Stimulated activated naive CD4-positive, alpha-beta T cell treated with Interleukin-2 at 50 U/mL for 16 hours (primary cell): ENCODE measurements around the gene PDLIM7.

Experiments
- DNase-seq: peaks from one replicate; lab custom pipeline; 2025; lab: John Stamatoyannopoulos, UW

Gene PDLIM7

DNA sequence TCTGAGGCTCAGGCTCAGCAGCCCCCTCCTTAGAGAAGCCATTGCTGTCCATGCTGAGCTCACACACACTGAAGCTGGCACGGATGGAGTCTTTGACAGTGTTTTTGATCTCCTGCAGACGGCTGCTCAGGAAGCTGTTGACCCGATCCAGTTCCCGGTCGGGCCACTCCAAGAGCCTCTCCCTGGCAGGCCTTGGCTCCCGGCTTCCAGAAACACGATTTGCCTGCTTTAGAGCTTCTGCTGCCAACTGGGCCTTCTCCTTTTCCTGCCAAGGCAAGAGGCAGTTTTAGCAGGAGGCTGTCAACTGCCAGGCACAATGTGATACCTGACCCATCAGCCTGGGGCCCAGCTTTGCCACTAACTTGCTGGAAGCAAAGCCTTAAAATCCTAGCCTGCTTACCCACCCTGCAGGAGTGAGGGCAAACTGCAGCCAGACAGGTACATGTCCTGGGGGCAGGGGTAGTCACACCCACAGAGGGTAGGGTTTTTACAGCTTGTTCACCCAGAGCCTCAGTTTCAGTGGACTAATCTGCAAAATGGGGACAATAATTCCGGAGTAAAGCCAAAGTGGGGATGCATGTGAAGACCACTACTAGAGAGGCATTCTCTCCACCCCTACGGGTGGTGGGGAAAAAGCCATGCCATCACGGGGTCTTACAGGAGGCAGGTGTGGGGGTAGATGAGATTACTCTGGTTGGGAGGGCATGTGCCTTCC, 27.7 kb upstream of the PDLIM7 start:
- DNase-seq, result no peak

DNA sequence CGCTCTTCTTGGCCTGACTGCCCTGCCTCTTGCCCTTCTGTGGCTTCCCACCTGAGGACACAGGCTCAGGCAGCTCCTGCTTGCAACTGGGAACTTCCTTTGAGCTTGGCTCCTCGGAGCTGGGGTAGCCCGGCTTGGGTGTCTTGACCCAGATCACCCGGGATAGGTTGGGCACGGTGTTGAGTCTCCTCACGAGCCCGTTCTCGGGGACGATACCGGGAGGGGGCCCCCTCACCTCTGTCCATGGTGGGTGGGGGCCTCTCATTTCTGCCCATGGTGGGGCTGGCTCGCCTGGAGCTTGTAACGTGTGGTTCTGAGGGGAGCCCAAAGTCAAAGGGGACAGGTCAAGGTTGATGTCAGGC, 27.1 kb upstream of the PDLIM7 start:
- no peak for DNase-seq

DNA sequence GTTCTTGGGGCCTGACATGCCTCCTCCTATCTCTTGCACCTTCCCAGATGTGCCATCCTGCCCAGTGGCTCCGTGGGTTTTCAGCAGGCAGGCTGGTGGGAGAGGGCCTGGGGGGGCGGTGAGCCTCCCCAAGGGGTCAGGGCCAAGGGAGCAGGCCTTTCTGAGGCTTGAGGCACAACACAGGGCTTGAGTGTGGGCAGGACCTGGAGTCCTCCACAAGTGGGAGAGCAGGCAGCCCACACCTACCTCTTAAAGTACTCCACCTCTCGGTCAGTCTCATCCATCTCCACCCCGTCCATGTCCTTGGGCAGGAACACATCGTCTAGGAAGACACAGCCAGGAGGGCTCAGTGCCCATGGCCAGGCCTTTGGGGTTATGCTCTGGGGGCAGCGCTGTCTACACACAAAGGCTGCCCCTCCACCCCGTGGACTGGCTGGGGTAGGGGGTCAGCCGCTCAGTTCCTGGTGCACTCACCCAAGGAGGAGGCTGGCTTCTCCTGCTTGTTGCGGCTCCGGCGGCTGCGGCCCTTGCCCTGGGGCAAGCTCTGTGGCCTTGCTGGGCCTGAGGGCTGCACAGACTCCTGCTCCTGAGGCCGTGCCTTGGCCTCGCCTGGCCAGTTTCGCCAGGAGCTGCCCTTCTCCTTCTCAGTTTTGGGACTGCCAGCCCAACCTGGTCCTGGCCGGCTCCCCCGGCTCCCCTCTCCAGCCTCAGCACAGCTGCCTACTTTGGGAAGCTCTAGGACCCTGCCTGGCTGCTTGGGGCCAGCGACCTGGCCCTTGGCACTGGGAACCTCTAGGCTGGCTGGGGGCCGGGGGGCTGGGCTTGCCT, 26.5 kb upstream of the PDLIM7 start:
- DNase-seq, result no peak

DNA sequence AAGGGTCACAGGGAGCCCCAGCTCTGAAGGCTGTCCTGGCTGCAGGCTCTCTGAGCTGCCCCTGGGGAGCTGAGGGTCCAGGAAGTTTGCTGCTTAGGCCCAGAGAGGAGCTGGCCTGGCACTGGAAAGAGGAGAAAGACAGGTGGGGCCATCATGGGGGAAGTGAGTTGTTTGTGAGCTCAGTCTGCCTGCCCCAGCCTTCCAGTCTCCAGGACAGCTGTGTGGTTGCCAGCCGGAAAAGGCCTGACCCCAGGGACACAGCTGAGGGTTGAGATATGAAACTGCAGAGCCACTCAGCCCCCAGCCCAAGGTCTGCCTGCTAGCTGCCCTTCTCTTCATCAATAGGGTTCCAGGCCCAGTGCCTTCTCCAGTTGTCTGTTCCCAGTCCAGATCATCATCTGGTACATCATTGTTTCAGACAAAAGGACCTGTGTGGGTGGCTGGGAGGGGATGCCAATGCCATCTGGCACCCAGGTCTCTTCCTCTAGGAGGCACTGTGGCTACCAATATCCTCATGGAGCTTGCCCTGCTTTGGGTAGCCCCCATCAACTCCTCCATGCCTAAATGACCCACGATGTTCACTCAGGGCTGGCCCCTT, 23.6 kb upstream of the PDLIM7 start:
- DNase-seq, result no peak

DNA sequence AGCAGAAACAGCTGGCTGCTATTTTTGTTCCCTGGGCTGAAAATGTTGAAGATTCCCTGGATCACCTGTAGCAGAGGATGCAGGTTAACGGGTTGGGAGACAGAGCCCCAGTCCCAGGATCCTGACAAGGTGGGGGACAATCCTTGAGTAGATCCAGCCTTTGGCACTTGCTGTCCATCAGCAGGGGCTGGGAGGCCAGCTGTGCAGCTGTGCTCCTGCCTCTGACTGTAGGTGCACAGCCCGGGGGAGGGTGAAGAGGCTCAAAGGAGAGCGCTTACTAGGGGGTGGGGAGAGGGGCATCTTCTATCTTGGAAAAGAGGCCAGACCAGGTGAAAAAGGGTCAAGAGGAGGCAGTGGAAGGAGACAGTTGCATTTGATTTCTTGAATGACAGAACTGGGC, 22.9 kb upstream of the PDLIM7 start:
- DNase-seq, result no peak

DNA sequence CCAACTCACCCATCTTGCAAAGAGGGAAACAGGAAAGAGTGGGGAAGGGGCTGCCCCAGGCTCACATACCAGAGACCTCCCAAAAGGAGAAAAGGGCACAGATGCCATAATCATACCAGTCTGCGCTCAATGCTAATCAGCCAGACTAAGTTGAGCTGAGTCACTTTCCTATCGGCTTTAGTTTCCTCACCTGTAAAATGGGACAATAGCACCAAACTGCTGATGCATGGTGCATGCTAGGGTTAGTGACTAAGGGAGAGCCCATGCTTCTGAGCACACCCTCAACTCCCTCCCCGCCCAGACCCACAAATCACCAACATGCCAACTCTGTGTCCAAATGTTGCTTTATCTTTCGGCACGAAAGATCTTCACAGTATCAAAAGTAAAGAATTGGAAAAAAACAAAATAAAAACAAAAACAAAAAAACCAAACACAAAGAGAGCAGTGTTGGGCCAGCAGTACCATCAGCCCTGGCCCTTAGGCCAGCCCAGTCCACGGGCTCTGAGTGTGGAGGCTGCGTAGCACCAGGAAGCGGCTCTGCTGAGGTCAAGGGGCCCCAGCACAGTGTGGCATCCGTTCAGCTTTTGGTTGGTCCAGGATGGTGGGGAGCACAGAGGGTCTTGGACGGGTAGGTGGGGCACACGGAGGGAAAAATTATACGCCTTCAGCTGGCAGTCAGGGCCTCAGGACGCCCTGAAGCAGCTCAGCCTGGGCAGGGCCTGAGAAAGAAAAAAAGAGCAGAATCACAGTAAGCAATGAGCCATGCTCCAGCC, 22.2 kb upstream of the PDLIM7 start:
- no peak for DNase-seq

DNA sequence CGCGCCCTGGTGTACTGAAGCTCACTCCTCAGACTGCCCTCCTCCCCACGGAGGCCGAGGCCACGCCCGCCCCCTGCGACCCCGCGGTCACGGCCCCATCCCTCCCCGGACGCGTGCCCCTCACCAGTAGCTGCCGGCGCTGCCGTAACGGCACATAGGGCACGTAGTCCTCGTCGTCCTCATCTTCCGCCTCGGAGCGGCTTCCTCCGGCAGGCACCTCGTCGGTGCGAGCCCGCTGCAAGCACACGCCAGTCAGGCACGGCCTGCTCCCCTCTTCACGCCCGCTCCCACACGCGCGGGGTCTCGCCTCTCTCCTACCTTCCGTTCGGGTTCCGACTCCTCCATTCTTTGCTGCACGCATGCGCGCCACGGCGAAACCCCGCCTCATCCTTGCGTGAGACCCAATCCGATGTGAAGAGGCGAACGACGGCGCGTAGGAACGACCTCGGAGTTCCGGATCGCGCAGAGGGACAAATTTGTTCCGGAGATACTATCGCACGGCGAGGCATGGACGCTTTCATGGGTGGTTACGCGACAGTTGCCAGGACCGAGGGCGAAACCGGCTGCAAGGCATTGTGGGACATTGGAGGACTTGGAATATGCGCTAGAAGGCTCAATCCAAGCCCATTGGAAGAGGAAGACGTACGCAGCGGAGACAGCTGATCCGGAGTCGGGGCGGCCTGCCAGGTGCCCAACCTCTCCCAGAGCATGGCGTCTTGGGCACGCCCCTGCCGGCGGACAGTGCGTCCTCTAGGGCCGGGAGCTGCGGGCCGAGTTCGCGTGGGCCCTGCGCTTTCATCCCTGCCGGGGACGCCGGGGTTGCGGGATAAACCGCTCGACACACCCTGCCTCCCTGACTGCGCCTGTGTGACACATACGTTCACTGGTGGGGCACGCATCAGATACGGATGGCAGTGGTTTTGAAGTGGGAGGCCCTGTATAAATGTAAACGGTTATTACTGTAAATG, 19.5 kb upstream of the PDLIM7 start, which contains the start of gene DDX41:
Gene DDX41, minus strand, starts transcription at position 361 of the 968 bp plus-strand sequence. Its CDS starts 16 bp downstream, at position 345.
- DNase-seq, result peak; percentile 95

DNA sequence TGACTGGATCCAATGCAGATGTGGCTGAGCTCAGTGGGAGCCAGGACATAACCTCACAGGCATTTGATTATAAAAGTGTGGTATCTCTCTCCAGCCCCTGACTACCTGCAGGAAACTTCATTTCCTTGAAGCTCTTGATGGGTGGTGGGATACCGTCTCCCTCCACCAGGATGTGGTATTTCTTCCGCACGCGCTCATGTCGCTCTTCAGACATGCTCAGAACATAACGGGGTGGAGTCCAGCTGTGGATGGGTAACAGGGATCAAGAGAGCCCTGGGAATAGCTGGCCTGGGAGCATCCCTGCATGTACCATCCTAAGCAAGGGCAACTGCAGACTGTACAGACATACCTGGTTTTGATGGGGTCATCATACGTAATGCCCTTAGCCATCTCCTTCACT, 18.2 kb upstream of the PDLIM7 start:
- DNase-seq, result no peak

DNA sequence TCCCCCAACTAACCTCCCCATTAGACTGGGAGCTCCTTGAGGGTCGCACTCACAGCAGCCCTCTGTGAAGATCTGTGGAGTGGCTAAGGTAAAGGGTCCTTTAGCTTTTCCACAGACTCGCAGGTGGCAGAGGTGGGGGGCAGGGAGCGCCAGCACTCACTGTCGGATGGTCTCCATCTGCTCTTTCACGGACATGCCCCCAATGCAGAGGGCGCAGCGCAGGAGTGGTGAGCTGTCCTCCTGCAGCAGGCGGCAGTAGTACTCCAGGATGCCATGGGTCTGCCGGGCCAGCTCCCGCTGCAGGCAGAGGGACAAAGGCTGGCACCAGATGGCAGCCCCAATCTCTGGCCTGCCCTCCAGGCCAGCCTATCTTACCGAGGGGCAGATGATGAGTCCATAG, 17.1 kb upstream of the PDLIM7 start:
- DNase-seq, result no peak

DNA sequence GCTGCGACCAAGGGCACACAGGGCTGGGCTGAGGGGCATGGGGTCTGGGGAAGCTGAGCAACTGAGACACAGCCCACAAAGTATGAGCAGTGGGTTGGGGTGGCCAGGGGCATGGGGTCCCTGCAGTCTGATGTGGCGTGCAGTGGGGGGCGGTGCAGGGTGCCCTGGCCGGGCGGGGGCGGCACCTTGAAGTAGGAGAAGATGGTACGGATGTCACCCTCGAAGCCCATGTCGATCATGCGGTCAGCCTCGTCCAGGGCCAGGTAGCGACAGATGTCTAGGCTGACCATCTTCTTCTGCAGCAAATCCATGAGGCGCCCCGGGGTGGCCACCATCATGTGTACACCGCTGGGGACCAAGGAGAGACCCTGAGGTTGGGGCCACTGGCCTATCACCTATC, 16.1 kb upstream of the PDLIM7 start:
- no peak for DNase-seq

DNA sequence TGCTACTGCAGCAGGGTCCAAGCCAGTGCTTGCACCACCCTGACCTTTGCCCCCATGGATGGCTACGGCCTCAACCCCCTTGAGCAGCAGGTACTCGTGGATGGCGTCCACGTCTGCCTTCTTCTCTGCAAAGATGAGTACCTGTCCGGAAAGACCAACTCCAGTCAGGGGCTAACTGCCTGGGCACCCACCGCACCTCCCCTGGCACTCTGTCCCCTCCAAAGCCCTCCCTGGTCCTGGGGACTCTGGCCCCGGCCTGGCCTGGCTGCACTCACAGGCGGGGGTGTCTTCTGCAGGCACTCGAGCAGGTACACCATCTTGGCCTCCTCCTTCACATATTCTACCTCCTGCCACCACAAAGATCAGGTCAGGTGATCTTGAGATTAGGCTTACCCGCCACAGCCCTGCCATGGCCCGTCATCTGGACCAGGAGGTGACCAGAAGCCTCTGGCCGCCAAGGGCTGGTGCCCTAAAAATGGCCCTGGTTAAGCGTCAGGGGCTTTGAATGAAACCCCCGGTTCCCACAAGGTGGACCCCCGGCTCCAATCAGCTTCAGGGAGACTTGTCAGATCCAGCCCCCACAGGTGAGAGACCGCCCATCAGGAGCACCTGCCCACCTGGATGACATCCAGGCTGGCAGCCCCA, 15.5 kb upstream of the PDLIM7 start:
- no peak for DNase-seq

DNA sequence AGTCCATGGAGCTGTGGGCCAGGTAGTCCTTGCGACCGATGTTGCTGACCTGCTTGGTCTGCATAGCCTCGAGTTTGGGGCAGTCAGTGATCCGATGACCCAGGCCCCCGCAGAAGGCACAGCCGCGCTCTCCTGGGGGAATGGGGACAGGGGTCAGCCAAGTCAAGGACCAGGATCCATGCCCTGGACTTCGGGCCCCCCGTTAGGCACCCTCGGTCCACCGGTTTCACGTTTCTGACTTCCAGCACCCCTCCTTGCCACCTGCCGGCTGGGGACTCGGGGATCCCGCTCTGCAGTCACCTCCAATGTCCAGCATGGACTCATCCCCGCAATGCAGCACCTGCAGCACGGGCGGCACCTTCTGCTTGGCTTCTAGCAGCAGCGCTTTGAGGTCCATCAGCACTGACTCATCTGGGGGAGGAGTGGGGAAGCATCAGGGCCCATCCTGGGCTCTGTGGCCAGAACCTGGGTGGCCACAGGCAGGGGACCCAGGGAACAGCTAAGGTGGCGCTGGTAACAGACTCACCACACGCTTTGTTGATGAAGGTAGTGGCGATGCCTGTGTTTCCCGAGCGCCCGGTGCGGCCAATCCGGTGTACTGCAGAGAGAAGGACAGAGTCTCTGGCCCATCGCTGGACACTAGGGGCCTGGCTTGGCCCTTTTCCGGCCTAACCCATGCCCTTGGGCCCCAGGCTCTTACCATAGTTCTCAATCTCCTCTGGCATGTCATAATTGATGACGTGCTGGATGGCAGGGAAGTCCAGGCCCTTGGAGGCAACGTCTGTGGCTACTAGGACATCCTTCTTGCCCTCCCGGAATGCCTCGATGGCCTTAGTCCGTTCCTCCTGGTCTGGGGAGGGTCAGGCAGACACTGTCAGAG, 14.6 kb upstream of the PDLIM7 start:
- no peak for DNase-seq

DNA sequence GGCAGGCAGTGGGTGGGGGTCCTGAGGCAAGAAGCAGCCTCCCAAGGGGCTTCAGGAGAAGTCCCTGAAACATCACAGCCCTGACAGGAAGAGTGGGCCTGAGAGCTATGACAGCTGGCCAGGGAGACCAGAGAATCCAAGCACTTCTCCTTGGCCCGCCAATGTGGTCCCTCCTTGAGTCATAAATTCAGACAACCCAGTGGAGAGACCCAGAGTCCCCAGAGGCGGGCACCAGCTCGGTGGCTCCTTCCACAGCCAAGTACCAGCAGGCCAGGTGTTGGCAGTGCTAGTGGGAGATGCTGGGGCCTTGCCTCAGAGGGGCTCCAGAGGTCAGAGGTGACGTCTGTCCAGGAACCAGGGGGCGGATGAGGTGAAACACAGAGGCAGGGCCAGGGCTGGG, 13.8 kb upstream of the PDLIM7 start:
- DNase-seq, result no peak

DNA sequence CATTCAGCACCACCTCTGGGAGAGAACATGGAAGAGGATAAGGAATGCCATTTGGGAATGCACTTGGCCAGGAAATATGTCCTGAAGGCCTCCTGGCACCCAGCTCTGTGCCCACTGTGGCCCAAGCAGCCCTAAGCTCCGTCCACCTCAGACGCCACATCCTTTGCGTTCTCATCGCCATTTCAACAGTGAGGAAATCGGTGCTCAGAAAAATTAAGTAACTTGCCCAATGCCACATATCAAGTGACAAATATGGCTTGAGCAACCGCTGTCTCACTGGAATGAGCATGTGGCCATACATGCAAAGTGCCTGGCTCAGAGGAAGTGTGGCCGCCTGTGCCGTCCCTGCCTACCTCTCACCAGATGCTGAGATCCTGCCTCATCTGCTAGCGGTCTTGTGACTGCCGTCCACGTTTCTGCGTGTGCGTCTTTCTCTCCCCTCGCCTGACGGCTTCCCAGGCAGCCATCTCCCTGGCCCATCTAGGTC, 13.2 kb upstream of the PDLIM7 start:
- DNase-seq, result no peak

DNA sequence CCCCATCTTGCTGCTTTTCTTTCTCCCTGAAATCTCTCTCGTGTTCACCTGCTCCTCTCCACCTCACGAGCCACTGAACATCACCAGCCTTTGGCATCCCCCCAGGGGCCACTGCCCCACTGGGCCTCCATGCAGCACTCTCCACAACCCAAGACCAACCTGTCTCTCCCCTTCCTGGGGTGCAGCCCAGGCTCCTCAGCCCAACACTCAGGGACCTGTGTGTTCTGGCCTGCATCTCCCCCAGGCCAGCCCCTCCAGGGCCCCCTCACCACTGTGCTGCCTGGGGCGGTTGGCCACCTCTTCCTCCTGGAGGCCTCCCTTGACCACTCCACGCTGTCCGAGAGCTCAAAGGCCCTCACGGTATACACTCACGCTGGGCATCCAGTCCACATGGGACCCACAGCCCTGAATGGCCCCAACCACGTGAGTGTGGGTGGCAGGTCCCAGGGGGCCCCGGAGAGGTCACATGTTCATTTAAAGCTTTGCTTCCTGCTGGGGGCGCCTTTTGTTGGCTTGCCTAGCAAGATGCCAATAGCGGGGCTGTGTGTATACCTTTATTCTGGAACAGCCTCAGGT, 12.7 kb upstream of the PDLIM7 start:
- DNase-seq, result no peak

DNA sequence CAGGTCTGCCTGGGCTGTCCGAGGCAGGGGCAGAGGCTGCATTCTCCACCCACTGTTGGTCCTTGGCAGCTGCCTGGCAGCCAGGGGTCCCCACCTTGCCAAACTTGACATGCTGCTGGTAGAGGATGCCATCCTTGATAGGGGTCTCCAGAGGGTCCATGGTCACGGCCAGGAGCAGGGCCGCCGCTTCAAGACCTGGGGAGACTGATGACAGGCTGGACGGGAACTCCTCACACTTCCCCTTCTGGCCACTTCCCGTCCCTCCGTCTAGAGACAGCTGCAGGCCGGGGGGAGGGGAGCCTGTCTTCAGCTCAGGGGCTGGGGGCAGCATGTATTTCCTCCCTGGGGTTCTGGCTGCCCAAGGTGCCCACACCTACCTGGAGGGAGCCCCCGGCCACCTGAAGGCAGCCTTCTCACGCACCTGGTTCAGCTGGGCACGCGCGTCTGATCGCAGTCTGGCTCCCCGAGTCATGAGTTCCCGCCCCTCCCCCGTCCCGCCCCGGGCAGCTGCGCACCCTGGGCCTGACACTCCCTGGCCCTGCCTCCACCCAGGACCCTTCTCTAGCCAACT, 12.1 kb upstream of the PDLIM7 start, which contains the start of gene DOK3:
Gene DOK3, minus strand, starts transcription at position 446 of the 571 bp plus-strand sequence. Its CDS starts 286 bp downstream, at position 160.
- DNase-seq, result no peak

DNA sequence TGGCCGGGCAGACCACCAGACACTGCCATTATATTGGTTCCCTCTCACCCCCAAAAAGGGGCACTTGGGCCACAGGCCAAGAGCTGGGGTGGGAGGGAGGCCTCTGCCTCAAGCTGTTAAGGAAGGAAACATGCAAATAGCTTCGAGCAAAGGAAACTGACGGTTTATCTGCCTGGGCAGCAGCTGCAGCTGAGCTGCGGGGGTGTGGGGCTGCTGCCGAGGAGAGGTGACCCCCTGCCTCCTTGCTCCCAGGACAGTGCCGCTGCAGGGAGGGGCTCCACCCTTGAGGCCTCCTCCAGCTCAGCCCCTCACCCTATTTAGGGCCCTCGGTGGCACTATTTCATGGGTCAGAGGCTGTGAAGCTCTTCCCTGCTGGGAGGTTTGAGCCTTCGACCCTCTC, 11.4 kb upstream of the PDLIM7 start:
- DNase-seq, result no peak

DNA sequence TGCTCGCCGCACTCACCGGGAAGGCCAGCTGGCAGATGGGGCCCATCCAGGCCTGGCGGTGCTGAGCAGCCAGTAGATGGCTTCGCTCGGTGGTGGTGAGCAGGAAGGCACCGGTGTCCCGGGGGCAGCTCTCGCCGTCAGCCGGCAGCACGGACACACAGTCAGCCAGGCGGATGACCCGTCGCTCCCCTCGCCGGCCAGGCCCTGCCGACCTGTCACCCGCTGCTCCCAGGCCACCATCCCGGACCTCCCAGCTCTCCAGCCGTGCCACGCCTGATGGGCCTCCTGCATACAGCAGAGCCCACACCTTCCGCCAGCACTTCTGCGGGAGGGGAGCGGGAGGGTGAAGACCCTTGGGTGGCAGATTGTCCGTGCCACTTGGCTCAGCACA, 10.8 kb upstream of the PDLIM7 start:
- DNase-seq, result no peak
